ENCODE results near the gene ADGRG1.

DNA sequence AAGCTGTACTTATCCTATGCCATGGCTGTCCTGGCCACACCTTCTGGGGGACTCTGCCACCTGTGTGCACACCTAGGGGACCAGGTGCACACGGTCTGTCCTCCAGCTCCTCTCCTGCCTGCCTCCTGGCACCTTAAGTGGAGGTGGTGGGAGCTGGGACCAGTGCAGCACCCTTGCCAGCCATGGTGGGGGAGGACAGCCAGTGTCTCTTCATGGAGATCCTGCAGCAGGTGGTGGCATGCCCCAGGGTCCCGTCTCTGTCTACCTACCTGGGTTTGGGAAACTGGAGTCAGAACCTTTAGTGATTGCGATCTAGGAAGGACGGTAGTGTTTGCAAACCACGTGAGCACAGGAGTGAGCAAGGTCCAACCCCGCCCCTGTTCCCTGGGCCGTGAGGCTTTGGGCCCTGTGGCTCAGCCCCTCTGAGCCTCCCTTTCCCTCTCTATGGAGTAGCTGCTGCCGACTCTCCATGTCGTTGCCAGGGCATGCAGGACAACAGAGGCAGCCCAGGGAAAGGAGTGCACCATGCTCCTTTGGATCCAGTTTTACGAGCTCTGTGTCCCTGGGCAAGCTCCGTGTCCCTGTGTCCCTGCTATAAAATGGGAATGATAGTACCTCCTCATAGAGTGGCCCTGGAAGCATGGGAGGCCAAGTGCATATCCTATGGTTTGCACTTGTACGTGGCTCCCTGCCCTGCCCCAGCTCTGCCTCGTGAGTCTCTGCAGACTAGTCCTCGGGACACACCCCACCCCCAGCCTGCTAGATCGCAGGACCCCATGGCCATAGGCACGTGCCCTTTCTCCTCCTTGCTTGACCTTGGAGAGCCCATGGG is 7.1 kb downstream of the ADGRG1 start:
- TF ChIP-seq, protein P1, sequence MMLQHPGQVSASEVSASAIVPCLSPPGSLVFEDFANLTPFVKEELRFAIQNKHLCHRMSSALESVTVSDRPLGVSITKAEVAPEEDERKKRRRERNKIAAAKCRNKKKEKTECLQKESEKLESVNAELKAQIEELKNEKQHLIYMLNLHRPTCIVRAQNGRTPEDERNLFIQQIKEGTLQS (CRISPR knock-in tag; conservative IDR thresholded peaks at IDR 0.05): no peak
- TF ChIP-seq, protein P2, sequence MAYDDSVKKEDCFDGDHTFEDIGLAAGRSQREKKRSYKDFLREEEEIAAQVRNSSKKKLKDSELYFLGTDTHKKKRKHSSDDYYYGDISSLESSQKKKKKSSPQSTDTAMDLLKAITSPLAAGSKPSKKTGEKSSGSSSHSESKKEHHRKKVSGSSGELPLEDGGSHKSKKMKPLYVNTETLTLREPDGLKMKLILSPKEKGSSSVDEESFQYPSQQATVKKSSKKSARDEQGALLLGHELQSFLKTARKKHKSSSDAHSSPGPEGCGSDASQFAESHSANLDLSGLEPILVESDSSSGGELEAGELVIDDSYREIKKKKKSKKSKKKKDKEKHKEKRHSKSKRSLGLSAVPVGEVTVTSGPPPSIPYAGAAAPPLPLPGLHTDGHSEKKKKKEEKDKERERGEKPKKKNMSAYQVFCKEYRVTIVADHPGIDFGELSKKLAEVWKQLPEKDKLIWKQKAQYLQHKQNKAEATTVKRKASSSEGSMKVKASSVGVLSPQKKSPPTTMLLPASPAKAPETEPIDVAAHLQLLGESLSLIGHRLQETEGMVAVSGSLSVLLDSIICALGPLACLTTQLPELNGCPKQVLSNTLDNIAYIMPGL (CRISPR knock-in tag; IDR thresholded peaks at IDR 0.05): no peak
- TF ChIP-seq, protein P3, sequence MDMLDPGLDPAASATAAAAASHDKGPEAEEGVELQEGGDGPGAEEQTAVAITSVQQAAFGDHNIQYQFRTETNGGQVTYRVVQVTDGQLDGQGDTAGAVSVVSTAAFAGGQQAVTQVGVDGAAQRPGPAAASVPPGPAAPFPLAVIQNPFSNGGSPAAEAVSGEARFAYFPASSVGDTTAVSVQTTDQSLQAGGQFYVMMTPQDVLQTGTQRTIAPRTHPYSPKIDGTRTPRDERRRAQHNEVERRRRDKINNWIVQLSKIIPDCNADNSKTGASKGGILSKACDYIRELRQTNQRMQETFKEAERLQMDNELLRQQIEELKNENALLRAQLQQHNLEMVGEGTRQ (CRISPR knock-in tag; IDR thresholded peaks at IDR 0.05): no peak
- TF ChIP-seq, protein P4, sequence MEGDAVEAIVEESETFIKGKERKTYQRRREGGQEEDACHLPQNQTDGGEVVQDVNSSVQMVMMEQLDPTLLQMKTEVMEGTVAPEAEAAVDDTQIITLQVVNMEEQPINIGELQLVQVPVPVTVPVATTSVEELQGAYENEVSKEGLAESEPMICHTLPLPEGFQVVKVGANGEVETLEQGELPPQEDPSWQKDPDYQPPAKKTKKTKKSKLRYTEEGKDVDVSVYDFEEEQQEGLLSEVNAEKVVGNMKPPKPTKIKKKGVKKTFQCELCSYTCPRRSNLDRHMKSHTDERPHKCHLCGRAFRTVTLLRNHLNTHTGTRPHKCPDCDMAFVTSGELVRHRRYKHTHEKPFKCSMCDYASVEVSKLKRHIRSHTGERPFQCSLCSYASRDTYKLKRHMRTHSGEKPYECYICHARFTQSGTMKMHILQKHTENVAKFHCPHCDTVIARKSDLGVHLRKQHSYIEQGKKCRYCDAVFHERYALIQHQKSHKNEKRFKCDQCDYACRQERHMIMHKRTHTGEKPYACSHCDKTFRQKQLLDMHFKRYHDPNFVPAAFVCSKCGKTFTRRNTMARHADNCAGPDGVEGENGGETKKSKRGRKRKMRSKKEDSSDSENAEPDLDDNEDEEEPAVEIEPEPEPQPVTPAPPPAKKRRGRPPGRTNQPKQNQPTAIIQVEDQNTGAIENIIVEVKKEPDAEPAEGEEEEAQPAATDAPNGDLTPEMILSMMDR (IDR thresholded peaks at IDR 0.05): no peak
- TF ChIP-seq JUN (CRISPR knock-in tag; IDR thresholded peaks at IDR 0.05): no peak
- no peak for TF ChIP-seq TEAD4 (CRISPR knock-in tag; IDR thresholded peaks at IDR 0.05)
- TF ChIP-seq KAT7 (CRISPR knock-in tag; IDR thresholded peaks at IDR 0.05; ENCODE audit: borderline replicate concordance): no peak
- no peak for TF ChIP-seq FOXK1 (CRISPR knock-in tag; IDR thresholded peaks at IDR 0.05)
- TF ChIP-seq, protein P5, sequence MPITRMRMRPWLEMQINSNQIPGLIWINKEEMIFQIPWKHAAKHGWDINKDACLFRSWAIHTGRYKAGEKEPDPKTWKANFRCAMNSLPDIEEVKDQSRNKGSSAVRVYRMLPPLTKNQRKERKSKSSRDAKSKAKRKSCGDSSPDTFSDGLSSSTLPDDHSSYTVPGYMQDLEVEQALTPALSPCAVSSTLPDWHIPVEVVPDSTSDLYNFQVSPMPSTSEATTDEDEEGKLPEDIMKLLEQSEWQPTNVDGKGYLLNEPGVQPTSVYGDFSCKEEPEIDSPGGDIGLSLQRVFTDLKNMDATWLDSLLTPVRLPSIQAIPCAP (CRISPR knock-in tag; IDR thresholded peaks at IDR 0.05): no peak
- no peak for TF ChIP-seq NR3C1 (CRISPR knock-in tag; conservative IDR thresholded peaks at IDR 0.05; ENCODE audit: low read depth)
- TF ChIP-seq, protein P6, sequence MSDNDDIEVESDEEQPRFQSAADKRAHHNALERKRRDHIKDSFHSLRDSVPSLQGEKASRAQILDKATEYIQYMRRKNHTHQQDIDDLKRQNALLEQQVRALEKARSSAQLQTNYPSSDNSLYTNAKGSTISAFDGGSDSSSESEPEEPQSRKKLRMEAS (CRISPR knock-in tag; IDR thresholded peaks at IDR 0.05): no peak
- TF ChIP-seq CBFB (CRISPR knock-in tag; IDR thresholded peaks at IDR 0.05; ENCODE audit: low read depth): no peak
- TF ChIP-seq SP1 (CRISPR knock-in tag; conservative IDR thresholded peaks at IDR 0.05): no peak
- TF ChIP-seq, protein P7, sequence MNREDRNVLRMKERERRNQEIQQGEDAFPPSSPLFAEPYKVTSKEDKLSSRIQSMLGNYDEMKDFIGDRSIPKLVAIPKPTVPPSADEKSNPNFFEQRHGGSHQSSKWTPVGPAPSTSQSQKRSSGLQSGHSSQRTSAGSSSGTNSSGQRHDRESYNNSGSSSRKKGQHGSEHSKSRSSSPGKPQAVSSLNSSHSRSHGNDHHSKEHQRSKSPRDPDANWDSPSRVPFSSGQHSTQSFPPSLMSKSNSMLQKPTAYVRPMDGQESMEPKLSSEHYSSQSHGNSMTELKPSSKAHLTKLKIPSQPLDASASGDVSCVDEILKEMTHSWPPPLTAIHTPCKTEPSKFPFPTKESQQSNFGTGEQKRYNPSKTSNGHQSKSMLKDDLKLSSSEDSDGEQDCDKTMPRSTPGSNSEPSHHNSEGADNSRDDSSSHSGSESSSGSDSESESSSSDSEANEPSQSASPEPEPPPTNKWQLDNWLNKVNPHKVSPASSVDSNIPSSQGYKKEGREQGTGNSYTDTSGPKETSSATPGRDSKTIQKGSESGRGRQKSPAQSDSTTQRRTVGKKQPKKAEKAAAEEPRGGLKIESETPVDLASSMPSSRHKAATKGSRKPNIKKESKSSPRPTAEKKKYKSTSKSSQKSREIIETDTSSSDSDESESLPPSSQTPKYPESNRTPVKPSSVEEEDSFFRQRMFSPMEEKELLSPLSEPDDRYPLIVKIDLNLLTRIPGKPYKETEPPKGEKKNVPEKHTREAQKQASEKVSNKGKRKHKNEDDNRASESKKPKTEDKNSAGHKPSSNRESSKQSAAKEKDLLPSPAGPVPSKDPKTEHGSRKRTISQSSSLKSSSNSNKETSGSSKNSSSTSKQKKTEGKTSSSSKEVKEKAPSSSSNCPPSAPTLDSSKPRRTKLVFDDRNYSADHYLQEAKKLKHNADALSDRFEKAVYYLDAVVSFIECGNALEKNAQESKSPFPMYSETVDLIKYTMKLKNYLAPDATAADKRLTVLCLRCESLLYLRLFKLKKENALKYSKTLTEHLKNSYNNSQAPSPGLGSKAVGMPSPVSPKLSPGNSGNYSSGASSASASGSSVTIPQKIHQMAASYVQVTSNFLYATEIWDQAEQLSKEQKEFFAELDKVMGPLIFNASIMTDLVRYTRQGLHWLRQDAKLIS (CRISPR knock-in tag; IDR thresholded peaks at IDR 0.05; ENCODE audit: borderline replicate concordance): no peak
